ENCODE measurements around the gene CHI3L2. TPM values are rescaled to one million over a fixed set of nuclear protein-coding genes. Genes with fewer than 3 reads are reported as not detected.
"Not testable (repeated sequence)": the region's sequence is repeated elsewhere in the genome, so short reads cannot be mapped to it uniquely, and the experiment has no call there.

CHI3L2 gene
- total RNA-seq, 2 donors from 2014 or later: 2.2 to 5.9 TPM

DNA sequence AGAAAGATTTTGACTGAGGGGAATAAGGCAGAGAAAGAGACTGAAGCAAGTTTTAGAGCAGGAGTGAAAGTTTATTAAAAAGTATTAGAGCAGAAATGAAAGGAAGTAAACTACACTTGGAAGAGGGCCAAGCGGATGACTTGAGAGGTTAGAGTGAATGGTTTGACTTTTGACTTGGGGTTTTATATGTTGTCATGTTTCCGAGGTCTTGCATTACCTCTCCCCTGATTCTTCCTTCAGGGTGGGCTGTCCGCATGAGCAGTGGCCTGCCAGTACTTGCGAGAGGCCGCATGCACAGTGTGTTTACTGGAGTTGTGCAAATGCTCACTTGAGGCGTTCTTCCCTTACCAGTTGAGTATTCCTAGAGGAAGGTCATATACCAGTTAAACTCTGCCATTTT is 14.1 kb upstream of the CHI3L2 start:
- Histone ChIP-seq H3K27ac (no peak overlapping the region), H3K36me3 (no peaks in the 10 kb centered on the region), H3K9me3 (no peaks in the 10 kb centered on the region), H3K4me3 (no peak overlapping the region), H3K27me3 (replicated peaks; ENCODE audit: insufficient read depth) (no peaks in the 10 kb centered on the region), H3K4me1 (ENCODE audit: control insufficient read depth in 1 of 2, low read depth in 2 of 2) (no peaks in the 10 kb centered on the region)
- TF ChIP-seq, protein P1, sequence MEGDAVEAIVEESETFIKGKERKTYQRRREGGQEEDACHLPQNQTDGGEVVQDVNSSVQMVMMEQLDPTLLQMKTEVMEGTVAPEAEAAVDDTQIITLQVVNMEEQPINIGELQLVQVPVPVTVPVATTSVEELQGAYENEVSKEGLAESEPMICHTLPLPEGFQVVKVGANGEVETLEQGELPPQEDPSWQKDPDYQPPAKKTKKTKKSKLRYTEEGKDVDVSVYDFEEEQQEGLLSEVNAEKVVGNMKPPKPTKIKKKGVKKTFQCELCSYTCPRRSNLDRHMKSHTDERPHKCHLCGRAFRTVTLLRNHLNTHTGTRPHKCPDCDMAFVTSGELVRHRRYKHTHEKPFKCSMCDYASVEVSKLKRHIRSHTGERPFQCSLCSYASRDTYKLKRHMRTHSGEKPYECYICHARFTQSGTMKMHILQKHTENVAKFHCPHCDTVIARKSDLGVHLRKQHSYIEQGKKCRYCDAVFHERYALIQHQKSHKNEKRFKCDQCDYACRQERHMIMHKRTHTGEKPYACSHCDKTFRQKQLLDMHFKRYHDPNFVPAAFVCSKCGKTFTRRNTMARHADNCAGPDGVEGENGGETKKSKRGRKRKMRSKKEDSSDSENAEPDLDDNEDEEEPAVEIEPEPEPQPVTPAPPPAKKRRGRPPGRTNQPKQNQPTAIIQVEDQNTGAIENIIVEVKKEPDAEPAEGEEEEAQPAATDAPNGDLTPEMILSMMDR (IDR thresholded peaks at IDR 0.05): no peak
- ATAC-seq (ENCODE audit: insufficient number of reproducible peaks, low FRiP score, low read depth) (no peak), DNase-seq (ENCODE audit: low spot score) (no peak)

DNA sequence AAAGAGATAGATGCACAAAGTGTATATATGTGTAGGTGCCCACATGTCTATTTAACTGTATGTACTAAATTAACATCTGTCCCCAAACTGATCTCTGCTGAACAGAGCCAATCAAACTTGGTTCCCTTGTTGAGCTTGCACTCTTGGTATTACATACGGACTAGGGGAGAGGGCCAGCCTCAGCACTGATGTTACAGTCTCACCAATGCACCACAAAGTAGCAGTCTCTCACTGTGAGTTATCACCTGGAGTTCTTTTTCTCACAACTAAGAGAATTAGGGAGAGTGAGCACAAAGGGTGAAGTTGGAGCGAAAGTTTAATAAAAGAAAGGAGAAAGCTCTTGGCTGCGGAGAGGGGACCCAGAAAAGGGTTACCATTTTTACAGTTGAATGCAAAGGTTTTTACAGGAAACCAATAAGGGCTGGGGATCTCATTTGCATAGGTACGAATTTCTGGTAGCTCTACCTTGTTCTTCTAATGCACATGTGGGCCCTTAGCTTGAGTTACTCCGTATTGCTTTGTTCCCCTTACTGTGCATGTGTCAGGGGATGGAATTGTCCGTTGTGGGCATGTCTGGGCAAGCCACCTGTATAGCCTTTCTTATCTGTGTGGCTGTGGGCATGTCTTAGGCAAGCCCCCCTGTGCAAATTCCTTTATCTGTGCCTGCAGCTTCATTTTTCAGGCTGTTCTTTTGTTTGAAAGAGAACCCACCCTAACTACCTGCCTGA is 13.3 kb upstream of the CHI3L2 start:
- H3K36me3 ChIP-seq: no peaks in the 10 kb centered on the region
- ATAC-seq (ENCODE audit: insufficient number of reproducible peaks, low FRiP score, low read depth) (no peak), DNase-seq (ENCODE audit: low spot score) (no peak)
- H3K9me3 ChIP-seq: no peaks in the 10 kb centered on the region
- H3K4me1 ChIP-seq (ENCODE audit: control insufficient read depth in 1 of 2, low read depth in 2 of 2): no peaks in the 10 kb centered on the region
- no peaks in the 10 kb centered on the region for H3K27me3 ChIP-seq (replicated peaks; ENCODE audit: insufficient read depth)
- H3K27ac ChIP-seq: no peak overlapping the region
- TF ChIP-seq, protein P1 (IDR thresholded peaks at IDR 0.05): no peak
- no peak overlapping the region for H3K4me3 ChIP-seq

DNA sequence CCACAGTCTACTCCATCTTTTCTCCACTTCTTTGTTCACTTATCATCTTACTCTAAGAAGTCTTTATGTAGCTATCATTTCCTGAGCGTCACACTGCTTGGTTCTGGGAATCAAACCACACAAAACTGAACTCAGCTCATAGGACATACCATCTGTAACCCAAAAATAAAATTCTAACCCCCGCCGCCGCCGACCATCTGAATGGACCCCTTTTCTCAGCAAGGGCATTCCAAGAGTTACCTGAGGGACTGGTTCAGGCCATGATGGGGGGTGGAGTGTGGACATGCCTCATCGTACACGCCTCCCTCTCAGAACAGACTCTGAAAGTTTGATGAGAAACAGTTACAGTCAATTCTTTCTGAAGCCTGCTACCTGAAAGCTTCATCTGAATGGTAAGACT is 12.6 kb upstream of the CHI3L2 start:
- TF ChIP-seq, protein P1 (IDR thresholded peaks at IDR 0.05): no peak
- no peak overlapping the region for H3K27ac ChIP-seq
- H3K27me3 ChIP-seq (replicated peaks; ENCODE audit: insufficient read depth): no peaks in the 10 kb centered on the region
- H3K4me3 ChIP-seq: no peak overlapping the region
- no peaks in the 10 kb centered on the region for H3K4me1 ChIP-seq (ENCODE audit: control insufficient read depth in 1 of 2, low read depth in 2 of 2)
- DNase-seq (ENCODE audit: low spot score) (no peak), ATAC-seq (ENCODE audit: insufficient number of reproducible peaks, low FRiP score, low read depth) (no peak)
- no peaks in the 10 kb centered on the region for H3K9me3 ChIP-seq
- H3K36me3 ChIP-seq: no peaks in the 10 kb centered on the region

DNA sequence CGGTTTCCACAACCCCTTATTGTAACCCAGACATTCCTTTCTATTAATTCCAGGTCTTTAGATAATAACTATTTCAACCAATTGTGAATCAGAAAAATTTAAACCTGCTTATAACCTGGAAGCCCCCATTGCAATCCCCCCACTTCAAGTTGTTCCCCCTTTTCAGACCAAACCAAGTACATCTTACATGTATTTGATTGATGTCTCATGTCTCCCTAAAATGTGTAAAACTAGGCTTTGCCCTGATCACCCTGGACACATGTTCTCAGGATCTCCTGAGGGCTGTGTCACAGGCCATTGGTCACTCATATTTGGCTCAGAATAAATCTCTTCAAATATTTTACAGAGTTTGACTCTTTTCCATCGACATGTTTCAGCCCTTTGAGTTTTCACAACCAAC is 12.2 kb upstream of the CHI3L2 start:
- H3K4me3 ChIP-seq; DNase-seq (ENCODE audit: low spot score); H3K27ac ChIP-seq; H3K4me1 ChIP-seq (ENCODE audit: control insufficient read depth in 1 of 2, low read depth in 2 of 2); H3K9me3 ChIP-seq; H3K36me3 ChIP-seq; ATAC-seq (ENCODE audit: insufficient number of reproducible peaks, low FRiP score, low read depth); H3K27me3 ChIP-seq (replicated peaks; ENCODE audit: insufficient read depth): not testable (repeated sequence)

DNA sequence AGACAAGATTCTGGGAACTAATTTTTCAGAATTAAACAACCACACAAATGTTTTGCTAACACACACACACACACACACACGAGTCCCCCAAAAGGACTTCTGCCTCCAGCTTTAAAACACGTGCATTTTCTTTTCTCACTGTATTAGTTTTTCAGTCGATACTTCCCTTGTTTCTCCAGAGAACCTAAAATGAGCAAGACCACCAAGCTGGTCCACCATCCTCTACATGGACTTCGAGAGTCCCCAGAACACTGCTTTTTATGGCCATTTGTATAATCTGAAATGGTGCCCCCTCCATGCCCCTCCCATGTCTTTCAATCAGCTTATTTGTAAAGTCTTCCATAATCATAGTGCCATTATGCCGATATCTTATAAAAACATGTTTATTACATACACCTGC is 10.8 kb upstream of the CHI3L2 start:
- Histone ChIP-seq H3K4me3 (no peak overlapping the region), H3K9me3 (no peaks in the 10 kb centered on the region), H3K27me3 (replicated peaks; ENCODE audit: insufficient read depth) (no peaks in the 10 kb centered on the region), H3K36me3 (no peaks in the 10 kb centered on the region), H3K27ac (no peak overlapping the region), H3K4me1 (ENCODE audit: control insufficient read depth in 1 of 2, low read depth in 2 of 2) (no peaks in the 10 kb centered on the region)
- no peak for ATAC-seq (ENCODE audit: insufficient number of reproducible peaks, low FRiP score, low read depth)
- TF ChIP-seq, protein P1 (IDR thresholded peaks at IDR 0.05): no peak
- no peak for DNase-seq (ENCODE audit: low spot score)
